DOHH2 (cell line): ENCODE results near the gene UTP11.

Experiments
- EZH2phosphoT487 ChIP-seq: fragments of 200-600 bp; sonication (generic); IDR thresholded peaks from 2 replicates; pipeline ENCODE4 v1.6.1; 2017; ENCODE audit warnings: borderline replicate concordance, mild to moderate bottlenecking, antibody characterized with exemption, low read length, moderate library complexity, mixed read lengths
- TF ChIP-seq, protein P1 (sequence below): fragments of 200-600 bp; sonication (generic); IDR thresholded peaks from one replicate; pipeline ENCODE4 v1.5.1; 2014; ENCODE audit warnings: antibody characterized with exemption, mild to moderate bottlenecking, low read depth, low read length; ENCODE audit not compliant: poor library complexity, severe bottlenecking

GRCh38 chr1:38030596-38031512 lies 18.3 kb downstream of the UTP11 start:
- TF ChIP-seq, protein P1, sequence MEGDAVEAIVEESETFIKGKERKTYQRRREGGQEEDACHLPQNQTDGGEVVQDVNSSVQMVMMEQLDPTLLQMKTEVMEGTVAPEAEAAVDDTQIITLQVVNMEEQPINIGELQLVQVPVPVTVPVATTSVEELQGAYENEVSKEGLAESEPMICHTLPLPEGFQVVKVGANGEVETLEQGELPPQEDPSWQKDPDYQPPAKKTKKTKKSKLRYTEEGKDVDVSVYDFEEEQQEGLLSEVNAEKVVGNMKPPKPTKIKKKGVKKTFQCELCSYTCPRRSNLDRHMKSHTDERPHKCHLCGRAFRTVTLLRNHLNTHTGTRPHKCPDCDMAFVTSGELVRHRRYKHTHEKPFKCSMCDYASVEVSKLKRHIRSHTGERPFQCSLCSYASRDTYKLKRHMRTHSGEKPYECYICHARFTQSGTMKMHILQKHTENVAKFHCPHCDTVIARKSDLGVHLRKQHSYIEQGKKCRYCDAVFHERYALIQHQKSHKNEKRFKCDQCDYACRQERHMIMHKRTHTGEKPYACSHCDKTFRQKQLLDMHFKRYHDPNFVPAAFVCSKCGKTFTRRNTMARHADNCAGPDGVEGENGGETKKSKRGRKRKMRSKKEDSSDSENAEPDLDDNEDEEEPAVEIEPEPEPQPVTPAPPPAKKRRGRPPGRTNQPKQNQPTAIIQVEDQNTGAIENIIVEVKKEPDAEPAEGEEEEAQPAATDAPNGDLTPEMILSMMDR: no peak
- TF ChIP-seq EZH2phosphoT487: no peak
